Measurements from ENCODE around the gene SRBD1. TPM values are rescaled to one million over a fixed set of nuclear protein-coding genes. Genes with fewer than 3 reads are reported as not detected.

Gene SRBD1
- total RNA-seq, 1 donor from 2014 or later: 19.3 TPM

- Mint-ChIP-seq H3K4me1 (ENCODE audit: unreplicated experiment) (peaks cover 3% of the 10 kb centered on the region), H3K27ac (no peak overlapping the region), H3K9me3 (no peaks in the 10 kb centered on the region), H3K4me3 (no peak overlapping the region), H3K27me3 (no peaks in the 10 kb centered on the region), H3K36me3 (no peaks in the 10 kb centered on the region)
- no peak for TF ChIP-seq CTCF (conservative IDR thresholded peaks at IDR 0.05)
- no peak for DNase-seq (ENCODE audit: extremely low spot score, unreplicated experiment)
These were observed 165.1 kb downstream of the SRBD1 start for GRCh38 chr2:45446016-45446415.

GRCh38 chr2:45445037-45445436 lies 166.0 kb downstream of the SRBD1 start:
- Mint-ChIP-seq H3K4me3 (no peak overlapping the region), H3K27me3 (no peaks in the 10 kb centered on the region), H3K36me3 (no peaks in the 10 kb centered on the region), H3K27ac (no peak overlapping the region), H3K4me1 (ENCODE audit: unreplicated experiment) (peaks cover 4% of the 10 kb centered on the region), H3K9me3 (no peaks in the 10 kb centered on the region)
- no peak for TF ChIP-seq CTCF (conservative IDR thresholded peaks at IDR 0.05)
- DNase-seq (ENCODE audit: extremely low spot score, unreplicated experiment): no peak

GRCh38 chr2:45443012-45443411 lies 168.1 kb downstream of the SRBD1 start:
- Mint-ChIP-seq H3K27me3 (no peaks in the 10 kb centered on the region), H3K4me1 (ENCODE audit: unreplicated experiment) (peaks cover 4% of the 10 kb centered on the region), H3K4me3 (no peak overlapping the region), H3K27ac (no peak overlapping the region), H3K9me3 (no peaks in the 10 kb centered on the region), H3K36me3 (no peaks in the 10 kb centered on the region)
- no peak for DNase-seq (ENCODE audit: extremely low spot score, unreplicated experiment)
- TF ChIP-seq CTCF (conservative IDR thresholded peaks at IDR 0.05): no peak

- no peak for DNase-seq (ENCODE audit: extremely low spot score, unreplicated experiment)
- no peak overlapping the region for H3K4me3 Mint-ChIP-seq
- H3K27ac Mint-ChIP-seq: no peak overlapping the region
- peaks cover 6% of the 10 kb centered on the region for H3K36me3 Mint-ChIP-seq
- H3K9me3 Mint-ChIP-seq: no peaks in the 10 kb centered on the region
- no peak for TF ChIP-seq CTCF (conservative IDR thresholded peaks at IDR 0.05)
- H3K27me3 Mint-ChIP-seq: no peaks in the 10 kb centered on the region
- peaks cover 4% of the 10 kb centered on the region for H3K4me1 Mint-ChIP-seq (ENCODE audit: unreplicated experiment)
These were observed 169.0 kb downstream of the SRBD1 start for GRCh38 chr2:45442026-45442425.

GRCh38 chr2:45441571-45441970 lies 169.5 kb downstream of the SRBD1 start:
- no peak for DNase-seq (ENCODE audit: extremely low spot score, unreplicated experiment)
- Mint-ChIP-seq H3K27me3 (no peaks in the 10 kb centered on the region), H3K27ac (no peak overlapping the region), H3K4me1 (ENCODE audit: unreplicated experiment) (peaks cover 4% of the 10 kb centered on the region), H3K36me3 (peaks cover 6% of the 10 kb centered on the region), H3K4me3 (no peak overlapping the region), H3K9me3 (no peaks in the 10 kb centered on the region)
- TF ChIP-seq CTCF (conservative IDR thresholded peaks at IDR 0.05): no peak
